GM19468 (cell line): ENCODE measurements around the gene S100A6.

Source experiments
- ATAC-seq: cut with Tn5 transposase; IDR thresholded peaks from one replicate; pipeline ENCODE4 v1.9.1; 2021; ENCODE audit warnings: mild to moderate bottlenecking, moderate library complexity, moderate number of reproducible peaks; ENCODE audit not compliant: unreplicated experiment; ENCODE audit errors: extremely low read depth

The S100A6 gene

GRCh38 chr1:153509036-153509435, 26.8 kb downstream of the S100A6 start:
- no peak for ATAC-seq

GRCh38 chr1:153507926-153508583, 27.7 kb downstream of the S100A6 start:
- ATAC-seq = no peak

- no peak for ATAC-seq
Observed at GRCh38 chr1:153506831-153507413, 28.9 kb downstream of the S100A6 start.

- no peak for ATAC-seq
Observed at GRCh38 chr1:153506386-153506785, 29.4 kb downstream of the S100A6 start.

DNA sequence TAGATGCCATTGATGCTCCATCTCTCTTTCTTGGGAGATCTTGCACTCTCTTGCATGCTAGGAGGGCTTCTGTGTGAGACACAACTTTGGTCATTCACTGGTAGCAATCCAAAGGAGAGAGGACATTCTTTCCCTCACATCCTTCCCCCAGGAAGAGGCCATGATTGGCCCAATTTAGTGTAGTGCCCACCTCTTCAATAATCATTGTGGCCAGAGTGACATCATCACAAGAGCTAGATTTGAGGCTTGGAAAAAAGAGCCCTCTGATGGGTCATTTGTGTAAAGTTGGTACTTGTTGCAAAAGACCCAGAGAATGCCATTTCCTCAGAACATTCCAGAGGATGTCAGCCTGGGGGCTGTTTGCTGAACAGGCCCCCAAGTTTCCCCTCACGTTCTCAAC, 30.2 kb downstream of the S100A6 start:
- no peak for ATAC-seq

GRCh38 chr1:153503766-153504165, 32.0 kb downstream of the S100A6 start:
- ATAC-seq = no peak

- no peak for ATAC-seq
Observed at GRCh38 chr1:153498746-153499145, 37.0 kb downstream of the S100A6 start.

DNA sequence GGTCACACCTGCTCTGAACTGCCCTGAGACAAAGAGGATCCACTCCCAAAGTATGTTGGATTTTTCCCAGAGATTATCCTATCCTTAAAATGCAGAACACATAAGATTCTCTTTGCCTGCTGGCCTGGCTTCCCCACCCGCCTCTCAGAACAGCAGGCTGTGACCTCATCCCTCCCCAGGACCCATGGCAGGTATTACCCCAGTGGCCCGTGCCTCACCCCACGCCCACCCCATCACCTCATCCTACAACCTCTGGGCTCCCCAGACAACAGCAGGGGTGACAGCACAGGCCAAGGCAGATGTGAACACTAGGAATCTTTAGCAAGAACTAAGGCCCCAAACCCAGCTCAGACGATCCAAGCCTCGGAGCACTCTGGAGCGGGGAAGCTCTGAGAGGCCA, 40.3 kb downstream of the S100A6 start:
- ATAC-seq = no peak

DNA sequence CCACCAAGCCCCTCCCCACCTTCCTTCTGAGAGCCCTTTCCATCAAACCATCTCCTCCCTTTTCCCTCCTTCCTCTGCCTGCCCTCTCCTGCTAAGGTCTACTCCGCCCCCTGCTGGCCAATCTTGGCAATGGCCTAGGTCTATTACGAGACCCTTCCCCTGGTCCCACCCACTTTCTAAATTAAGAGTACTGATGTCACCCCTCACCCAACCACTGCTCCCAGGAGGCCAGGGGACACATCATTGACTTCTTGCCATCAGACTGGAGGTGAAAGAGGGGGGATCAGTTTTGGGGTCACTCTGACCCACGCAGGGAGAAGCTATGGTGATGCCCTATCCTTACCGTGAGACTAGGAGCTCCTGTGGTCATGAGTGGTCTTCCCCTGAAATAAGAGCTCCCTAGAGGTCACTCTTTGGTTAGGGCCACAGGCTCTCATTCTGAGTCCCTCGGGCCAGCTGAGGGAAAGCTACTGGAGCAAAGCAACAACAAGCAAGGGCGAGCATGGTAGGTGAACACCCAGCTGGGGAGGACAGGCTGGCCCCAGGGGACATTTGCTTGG, 40.7 kb downstream of the S100A6 start:
- ATAC-seq = no peak

DNA sequence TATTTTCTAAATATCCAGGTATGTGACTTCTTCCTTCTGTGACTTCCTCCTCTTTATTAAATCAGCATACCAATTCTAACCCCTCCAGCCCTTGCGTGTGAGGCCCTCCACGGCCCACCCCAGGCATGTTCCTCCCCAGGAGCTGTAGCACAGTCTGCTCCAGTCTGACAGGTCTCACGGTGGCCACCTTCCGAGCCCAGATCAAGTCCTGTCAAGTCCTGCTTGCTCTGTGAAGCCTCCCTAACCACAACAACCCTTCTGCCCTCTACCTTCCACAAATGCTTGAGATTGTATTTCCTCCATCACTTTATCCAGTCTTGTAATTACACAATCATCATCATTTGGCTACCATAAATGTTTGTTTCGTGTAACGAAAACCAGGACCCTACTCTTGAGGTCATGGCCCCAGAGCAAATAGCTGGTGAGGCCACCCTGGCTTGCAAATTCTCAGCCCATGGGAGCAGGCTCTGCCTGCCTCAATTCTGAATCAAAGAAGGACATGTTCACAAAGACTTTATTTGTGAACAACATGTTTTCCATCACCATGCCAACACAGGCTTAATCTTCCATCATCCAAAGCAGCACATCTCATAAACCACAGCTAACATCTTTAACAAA, 42.3 kb downstream of the S100A6 start:
- ATAC-seq = no peak

DNA sequence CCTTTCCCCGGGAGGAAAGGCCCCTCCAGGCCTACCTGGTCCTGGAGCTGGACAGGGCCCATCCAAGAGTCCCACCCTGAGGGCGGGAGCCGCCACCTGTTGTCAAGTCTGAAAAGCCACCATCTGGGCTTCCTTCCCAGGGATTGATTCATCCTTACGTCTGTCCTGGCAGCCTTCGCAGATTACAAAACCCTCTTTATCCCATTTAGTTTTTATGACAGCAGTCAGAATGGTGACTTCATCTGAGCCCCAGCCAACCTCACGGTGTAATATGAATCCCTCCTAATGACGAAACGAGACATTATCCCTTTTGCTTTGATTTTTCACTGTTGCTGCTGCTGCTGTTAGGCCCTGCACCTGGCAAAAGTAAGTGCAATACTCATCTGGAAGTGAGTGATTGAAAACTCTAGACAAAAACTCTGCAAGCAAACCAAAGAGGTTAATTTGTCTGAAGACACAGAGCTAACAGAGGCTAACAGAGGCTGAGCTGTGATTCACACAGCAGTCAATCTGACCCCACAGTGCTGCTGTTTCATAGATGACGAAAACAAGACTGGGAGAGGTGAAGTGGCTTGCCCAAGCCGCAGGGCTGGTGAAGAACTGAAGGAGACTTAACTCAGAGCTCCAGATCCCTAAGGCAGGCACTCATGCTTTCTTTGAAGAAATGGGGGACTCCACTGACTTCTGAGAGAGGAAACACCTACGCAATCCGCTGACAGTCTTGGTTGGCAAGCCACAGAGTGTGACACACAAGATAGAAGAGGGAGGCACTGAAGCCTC, 45.3 kb downstream of the S100A6 start:
- no peak for ATAC-seq

DNA sequence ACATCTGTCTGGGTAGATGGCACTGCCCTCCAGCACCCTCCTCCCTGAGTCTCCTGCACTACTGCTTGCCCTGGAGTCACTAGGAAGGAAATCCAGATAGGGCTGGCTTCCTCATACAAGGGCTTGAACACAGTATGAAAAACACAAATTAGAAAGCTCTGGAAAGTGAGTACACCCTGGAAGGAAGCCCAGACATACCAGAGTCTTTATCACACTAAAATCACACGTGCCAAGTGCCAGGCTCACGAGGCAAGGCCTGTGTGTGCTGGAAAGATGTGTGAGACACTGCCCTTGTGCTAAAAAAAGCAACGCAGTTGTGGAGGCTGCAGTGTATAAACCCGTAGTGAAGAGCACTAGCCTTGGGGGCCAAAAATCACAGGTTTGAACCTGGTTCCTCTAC, 47.1 kb downstream of the S100A6 start:
- ATAC-seq = no peak

DNA sequence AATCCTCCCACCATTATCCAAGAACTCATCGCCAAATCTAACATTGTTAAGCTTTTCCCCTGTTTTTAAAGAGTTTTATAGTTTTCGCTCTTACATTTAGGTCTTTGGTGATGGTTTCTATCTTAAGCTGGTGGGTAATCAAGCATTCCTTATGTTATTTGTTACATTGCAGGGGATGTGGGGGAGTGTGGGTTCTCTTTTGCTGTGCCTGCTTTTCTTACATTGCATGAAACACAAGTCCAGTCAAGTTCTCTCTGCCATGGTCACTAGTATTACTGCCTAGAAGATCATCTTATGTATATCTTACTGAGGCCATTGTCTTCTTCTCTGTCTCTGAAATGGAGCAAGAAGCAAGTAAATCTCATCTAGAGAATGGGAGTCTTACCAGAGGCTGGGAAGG, 48.1 kb downstream of the S100A6 start:
- ATAC-seq = no peak

DNA sequence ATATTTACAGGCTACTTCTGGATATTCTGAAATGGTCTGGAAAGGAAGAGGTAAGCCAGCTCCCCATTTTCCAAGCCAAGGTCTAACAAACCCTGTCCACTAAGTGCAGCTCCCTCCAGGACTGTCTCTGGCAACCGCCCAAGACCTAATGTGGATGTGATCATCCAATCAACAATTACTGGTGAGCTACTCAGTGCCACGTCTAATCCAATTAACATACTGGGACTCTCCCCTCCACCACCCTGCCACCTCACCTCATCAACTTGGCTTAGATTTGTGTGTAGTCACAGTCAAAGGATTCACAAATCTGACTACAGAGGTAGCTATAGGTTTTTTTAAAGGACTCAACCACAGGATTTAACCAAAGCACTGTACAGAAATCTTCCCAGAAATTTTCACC, 49.9 kb downstream of the S100A6 start:
- ATAC-seq = no peak
